IPS-18a (cell line): Measurements from ENCODE around the gene IL18BP.

ENCODE experiments used
- H3K27ac ChIP-seq: one replicate; pipeline ENCODE4 v1.5.1; 2013; ENCODE audit warnings: low read length
- H3K27me3 ChIP-seq: one replicate; pipeline ENCODE4 v1.6.1; 2013; ENCODE audit warnings: mild to moderate bottlenecking, low read length; ENCODE audit not compliant: control insufficient read depth, insufficient read depth
- H3K36me3 ChIP-seq: one replicate; pipeline ENCODE4 v1.6.1; 2013; ENCODE audit warnings: low read depth, low read length; ENCODE audit not compliant: control insufficient read depth
- H3K4me1 ChIP-seq: one replicate; pipeline ENCODE4 v1.6.1; 2013; ENCODE audit warnings: low read depth, low read length; ENCODE audit not compliant: control insufficient read depth
- H3K4me3 ChIP-seq: one replicate; pipeline ENCODE4 v1.5.1; 2013; ENCODE audit warnings: low read length
- H3K9ac ChIP-seq: one replicate; pipeline ENCODE4 v1.6.1; 2013; ENCODE audit warnings: mild to moderate bottlenecking, low read length, moderate library complexity
- H3K9me3 ChIP-seq: one replicate; pipeline ENCODE4 v1.6.1; 2013; ENCODE audit warnings: low read depth, low read length; ENCODE audit not compliant: control insufficient read depth

The IL18BP gene

DNA sequence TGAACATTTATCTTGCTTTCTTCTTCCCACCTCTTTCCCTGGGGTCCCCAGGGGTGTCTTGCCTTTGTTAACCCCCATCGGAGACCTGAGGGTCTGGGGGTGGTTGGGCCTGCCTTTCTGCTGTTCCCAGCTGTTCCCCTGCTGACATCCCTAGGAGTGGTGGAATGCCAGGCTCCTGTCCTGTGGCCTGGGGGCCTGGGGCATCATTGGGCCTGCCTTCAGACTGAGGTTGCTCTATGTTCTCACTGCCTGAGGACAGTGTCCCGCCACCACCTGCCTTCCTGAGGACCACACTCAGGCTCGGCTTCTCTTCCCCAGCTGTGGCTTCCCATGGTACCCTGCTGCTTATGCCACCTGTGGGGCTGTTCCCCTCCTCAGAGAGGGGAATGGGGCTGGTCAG is 1.1 kb upstream of the IL18BP start:
- H3K9me3 ChIP-seq, result no peaks in the 10 kb centered on the region
- H3K27me3 ChIP-seq, result no peaks in the 10 kb centered on the region
- H3K36me3 ChIP-seq, result peaks cover 11% of the 10 kb centered on the region
- H3K4me3 ChIP-seq, result no peak overlapping the region
- no peaks in the 10 kb centered on the region for H3K4me1 ChIP-seq
- H3K27ac ChIP-seq, result no peak overlapping the region
- H3K9ac ChIP-seq, result no peak overlapping the region

DNA sequence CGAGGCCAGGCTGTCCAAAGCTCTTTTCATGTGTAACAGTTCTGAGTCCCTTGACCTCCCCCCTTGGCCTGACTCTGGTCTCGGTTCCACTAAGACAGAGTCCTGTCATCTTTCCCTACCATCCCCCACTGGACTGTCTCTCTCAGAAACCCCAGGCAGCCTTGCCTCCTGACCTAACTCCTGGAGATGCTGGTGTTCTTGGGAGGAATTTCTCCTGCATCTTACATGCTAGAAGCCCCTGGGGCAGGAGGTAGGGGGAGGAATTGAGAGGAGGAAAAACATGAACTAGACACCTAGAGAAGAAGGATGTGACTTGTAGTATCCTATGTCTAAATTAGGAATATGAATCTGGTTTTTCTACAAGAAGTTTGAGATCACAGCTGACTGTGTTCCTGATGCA is 648 bp upstream of the IL18BP start:
- no peak overlapping the region for H3K9ac ChIP-seq
- no peak overlapping the region for H3K4me3 ChIP-seq
- no peaks in the 10 kb centered on the region for H3K4me1 ChIP-seq
- H3K36me3 ChIP-seq, result peaks cover 15% of the 10 kb centered on the region
- H3K9me3 ChIP-seq, result no peaks in the 10 kb centered on the region
- no peak overlapping the region for H3K27ac ChIP-seq
- H3K27me3 ChIP-seq, result no peaks in the 10 kb centered on the region

DNA sequence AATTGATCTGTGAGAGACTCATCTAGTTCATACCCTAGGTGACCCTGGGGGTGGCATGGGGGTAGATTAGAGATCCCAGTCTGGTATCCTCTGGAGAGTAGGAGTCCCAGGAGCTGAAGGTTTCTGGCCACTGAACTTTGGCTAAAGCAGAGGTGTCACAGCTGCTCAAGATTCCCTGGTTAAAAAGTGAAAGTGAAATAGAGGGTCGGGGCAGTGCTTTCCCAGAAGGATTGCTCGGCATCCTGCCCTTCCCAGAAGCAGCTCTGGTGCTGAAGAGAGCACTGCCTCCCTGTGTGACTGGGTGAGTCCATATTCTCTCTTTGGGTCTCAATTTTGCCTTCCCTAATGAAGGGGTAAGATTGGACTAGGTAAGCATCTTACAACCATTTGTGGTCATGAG is 653 bp downstream of the IL18BP start:
- H3K36me3 ChIP-seq, result peaks cover 28% of the 10 kb centered on the region
- H3K4me1 ChIP-seq, result no peaks in the 10 kb centered on the region
- H3K27me3 ChIP-seq, result no peaks in the 10 kb centered on the region
- H3K9me3 ChIP-seq, result no peaks in the 10 kb centered on the region
- no peak overlapping the region for H3K27ac ChIP-seq
- H3K9ac ChIP-seq, result no peak overlapping the region
- H3K4me3 ChIP-seq, result no peak overlapping the region

- Histone ChIP-seq H3K9me3 (no peaks in the 10 kb centered on the region), H3K27ac (no peak overlapping the region), H3K4me3 (no peak overlapping the region), H3K36me3 (peaks cover 33% of the 10 kb centered on the region), H3K4me1 (no peaks in the 10 kb centered on the region), H3K9ac (no peak overlapping the region), H3K27me3 (no peaks in the 10 kb centered on the region)
Observed at GRCh38 chr11:71999798-72000197, 1.1 kb downstream of the IL18BP start.

DNA sequence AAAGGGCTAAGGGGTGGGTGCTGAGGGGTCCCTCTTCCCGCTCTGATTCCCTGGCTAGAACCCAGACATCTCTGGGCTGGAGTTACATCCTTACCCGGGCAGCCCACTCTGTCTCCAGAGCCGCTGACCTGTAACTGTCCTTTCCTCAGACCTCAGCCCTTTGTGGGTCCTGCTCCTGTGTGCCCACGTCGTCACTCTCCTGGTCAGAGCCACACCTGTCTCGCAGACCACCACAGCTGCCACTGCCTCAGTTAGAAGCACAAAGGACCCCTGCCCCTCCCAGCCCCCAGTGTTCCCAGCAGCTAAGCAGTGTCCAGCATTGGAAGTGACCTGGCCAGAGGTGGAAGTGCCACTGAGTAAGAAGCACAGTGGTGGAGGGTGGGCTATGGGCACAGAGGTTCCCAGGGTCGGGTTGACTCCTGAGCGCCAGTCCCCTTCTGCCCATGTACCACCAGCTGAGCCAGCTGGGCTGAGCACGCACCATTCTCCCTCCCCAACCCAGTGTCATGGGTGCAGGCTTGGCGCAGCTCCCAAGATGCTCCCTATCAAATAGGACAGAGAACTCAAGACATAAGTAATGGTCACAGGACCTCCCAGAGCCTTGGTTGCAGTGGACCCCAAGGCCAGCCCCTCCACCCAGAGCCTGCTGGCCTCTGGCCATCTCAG is 1.6 kb downstream of the IL18BP start:
- Histone ChIP-seq H3K9ac (no peak overlapping the region), H3K4me1 (no peaks in the 10 kb centered on the region), H3K27me3 (no peaks in the 10 kb centered on the region), H3K36me3 (peaks cover 38% of the 10 kb centered on the region), H3K4me3 (no peak overlapping the region), H3K9me3 (no peaks in the 10 kb centered on the region), H3K27ac (no peak overlapping the region)

DNA sequence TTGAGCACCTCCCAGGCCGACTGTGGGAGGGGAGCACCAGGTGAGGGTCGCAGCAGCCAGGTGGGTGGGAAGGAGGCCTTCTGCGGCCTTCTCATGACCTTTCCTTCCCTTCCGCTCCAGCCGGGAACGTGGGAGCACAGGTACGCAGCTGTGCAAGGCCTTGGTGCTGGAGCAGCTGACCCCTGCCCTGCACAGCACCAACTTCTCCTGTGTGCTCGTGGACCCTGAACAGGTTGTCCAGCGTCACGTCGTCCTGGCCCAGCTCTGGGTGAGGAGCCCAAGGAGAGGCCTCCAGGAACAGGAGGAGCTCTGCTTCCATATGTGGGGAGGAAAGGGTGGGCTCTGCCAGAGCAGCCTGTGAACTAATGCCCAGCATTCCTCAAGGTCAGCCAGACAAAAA is 2.6 kb downstream of the IL18BP start:
- H3K4me1 ChIP-seq, result no peaks in the 10 kb centered on the region
- H3K27ac ChIP-seq, result no peak overlapping the region
- H3K4me3 ChIP-seq, result no peak overlapping the region
- peaks cover 47% of the 10 kb centered on the region for H3K36me3 ChIP-seq
- H3K9ac ChIP-seq, result no peak overlapping the region
- H3K27me3 ChIP-seq, result no peaks in the 10 kb centered on the region
- H3K9me3 ChIP-seq, result no peaks in the 10 kb centered on the region

GRCh38 chr11:72001834-72002591 is 3.3 kb downstream of the IL18BP start:
- H3K27ac ChIP-seq, result no peak overlapping the region
- no peaks in the 10 kb centered on the region for H3K9me3 ChIP-seq
- H3K4me1 ChIP-seq, result no peaks in the 10 kb centered on the region
- H3K9ac ChIP-seq, result no peak overlapping the region
- H3K27me3 ChIP-seq, result no peaks in the 10 kb centered on the region
- H3K36me3 ChIP-seq, result peaks cover 55% of the 10 kb centered on the region
- H3K4me3 ChIP-seq, result no peak overlapping the region

DNA sequence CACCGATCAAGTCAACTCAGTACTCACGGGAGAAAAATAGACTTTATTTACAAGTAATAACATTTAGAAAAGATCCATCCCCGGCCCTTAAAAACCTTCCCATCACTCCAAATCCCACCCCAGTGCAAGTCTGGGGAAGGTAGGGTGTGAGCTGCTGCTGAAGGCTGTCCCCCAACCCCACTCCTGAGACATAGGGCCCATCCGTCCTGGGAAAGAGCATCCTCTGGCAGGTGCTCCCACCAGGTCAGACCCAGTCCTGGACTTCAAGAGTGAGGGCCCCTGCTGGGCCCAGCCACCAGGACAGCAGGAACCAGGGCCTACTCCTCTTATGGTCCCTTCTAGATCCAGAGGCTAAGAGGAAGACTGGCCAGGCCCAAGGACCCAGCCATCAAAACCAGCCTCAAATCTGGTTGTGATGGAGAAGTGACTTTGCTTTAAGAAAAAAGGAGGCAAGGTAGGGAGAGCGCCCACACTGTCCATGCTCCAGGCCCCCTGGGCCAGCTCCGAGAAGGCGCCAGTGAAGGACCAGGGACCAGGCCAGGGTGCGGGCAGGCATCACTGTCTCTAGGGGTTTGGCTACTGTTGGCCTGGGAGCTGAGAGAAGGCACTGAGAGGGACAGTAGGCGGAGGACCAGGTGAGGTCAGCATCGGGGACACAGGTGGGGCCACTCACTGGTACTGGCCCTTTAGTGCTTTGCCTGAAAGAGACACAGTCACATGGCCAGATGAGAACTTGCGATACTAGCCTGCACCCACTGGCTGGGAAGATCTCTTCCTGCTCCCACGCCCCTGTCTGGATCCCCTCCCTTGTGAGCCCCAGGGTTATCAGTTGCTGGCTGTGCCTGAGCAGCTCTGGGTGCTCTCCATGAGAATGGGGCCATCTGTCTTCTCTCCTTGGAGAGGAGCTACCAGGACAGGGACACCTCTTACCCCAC is 4.4 kb downstream of the IL18BP start:
- Histone ChIP-seq H3K4me1 (no peaks in the 10 kb centered on the region), H3K27me3 (no peaks in the 10 kb centered on the region), H3K27ac (no peak overlapping the region), H3K9me3 (no peaks in the 10 kb centered on the region), H3K4me3 (no peak overlapping the region), H3K9ac (no peak overlapping the region), H3K36me3 (peaks cover 66% of the 10 kb centered on the region)

- Histone ChIP-seq H3K4me3 (no peak overlapping the region), H3K36me3 (peaks cover 72% of the 10 kb centered on the region), H3K27ac (no peak overlapping the region), H3K4me1 (no peaks in the 10 kb centered on the region), H3K27me3 (no peaks in the 10 kb centered on the region), H3K9ac (no peak overlapping the region), H3K9me3 (no peaks in the 10 kb centered on the region)
Observed at GRCh38 chr11:72003776-72004171, 5.1 kb downstream of the IL18BP start.

DNA sequence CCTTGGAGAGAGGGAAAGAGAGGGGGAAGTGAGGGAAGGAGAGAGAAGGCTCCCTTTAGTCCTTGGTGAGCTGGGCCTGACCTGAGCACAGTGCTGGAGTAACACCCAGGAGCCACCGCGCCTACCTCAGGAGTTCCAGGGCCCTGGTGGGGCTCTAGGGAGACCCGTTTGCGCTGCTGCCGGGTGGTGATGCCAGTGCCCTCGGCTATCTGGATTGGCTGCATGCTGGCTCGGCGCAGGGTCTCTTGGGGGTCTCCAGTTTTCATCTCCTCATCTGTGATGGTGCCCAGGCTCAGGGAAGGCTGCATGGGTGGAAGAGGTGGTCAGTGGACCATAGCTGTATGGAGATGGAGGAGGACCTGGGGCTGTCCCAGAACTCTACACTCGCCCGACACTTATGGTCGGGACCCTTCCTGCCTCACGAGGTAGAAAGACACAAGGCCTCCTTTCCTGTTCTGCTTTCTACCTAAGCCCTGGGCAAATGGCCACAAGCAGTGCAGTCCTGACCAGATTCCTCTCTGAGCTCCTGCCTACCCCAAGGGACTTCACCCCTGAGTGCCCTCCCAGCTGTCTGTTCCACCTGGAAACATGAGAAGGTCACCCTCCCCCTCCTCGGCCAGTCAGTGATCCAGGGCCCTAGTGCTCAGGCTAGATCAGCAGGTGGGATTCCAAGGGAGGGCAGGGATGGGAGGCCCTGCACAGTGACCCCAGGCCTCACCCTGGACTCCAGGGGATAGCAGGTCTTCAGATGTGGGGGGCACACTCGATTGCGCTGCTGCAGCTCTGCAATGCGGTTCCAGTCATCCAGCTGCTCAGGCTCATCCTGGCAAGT is 6.0 kb downstream of the IL18BP start:
- Histone ChIP-seq H3K36me3 (peaks cover 73% of the 10 kb centered on the region), H3K27me3 (no peaks in the 10 kb centered on the region), H3K27ac (no peak overlapping the region), H3K9ac (no peak overlapping the region), H3K4me3 (no peak overlapping the region), H3K9me3 (no peaks in the 10 kb centered on the region), H3K4me1 (no peaks in the 10 kb centered on the region)
